Cardiac muscle cell (in vitro differentiated cells and primary cell): ENCODE results near the gene KLHL17. TPM values are rescaled to one million over a fixed set of nuclear protein-coding genes. Genes with fewer than 3 reads are reported as not detected.

Source experiments
- DNase-seq, 2 donors: peaks; one replicate each; pipeline versions ENCODE4 v3.0.0 to v3.0.0-alpha.2; 2010 to 2017; ENCODE audit warnings: low read depth in 1 of 2, low spot score in 1 of 2
- H3K27ac ChIP-seq: fragments of 200-600 bp; sonication (generic); 2 replicates; pipeline ENCODE4 v1.5.1; 2016
- H3K27me3 ChIP-seq: fragments of 200-600 bp; sonication (generic); 2 replicates; pipeline ENCODE4 v1.6.0; 2016; ENCODE audit warnings: control low read depth
- H3K36me3 ChIP-seq: fragments of 200-600 bp; sonication (generic); 2 replicates; pipeline ENCODE4 v1.5.1; 2016; ENCODE audit warnings: control low read depth
- H3K4me1 ChIP-seq: fragments of 200-600 bp; sonication (generic); 2 replicates; pipeline ENCODE4 v1.8.1; 2017; ENCODE audit warnings: low read depth, mild to moderate bottlenecking, mixed run types
- H3K4me3 ChIP-seq: fragments of 200-600 bp; sonication (generic); 2 replicates; pipeline ENCODE4 v1.5.1; 2016; ENCODE audit warnings: mild to moderate bottlenecking
- H3K9me3 ChIP-seq: fragments of 200-600 bp; sonication (generic); 2 replicates; pipeline ENCODE4 v1.5.1; 2017; ENCODE audit warnings: low read depth, mild to moderate bottlenecking, control low read depth
- CTCF ChIP-seq: IDR thresholded peaks from 2 replicates; pipeline ENCODE4 v1.5.1; 2012; ENCODE audit warnings: low read depth, mild to moderate bottlenecking, low read length
- polyA plus RNA-seq: library from polyadenylated mRNA; unstranded; fragments of >200 nt; fragmentation: Nextera tagmentation; extraction: Ambion mirVana; gene quantifications from 2 replicates; pipeline ENCODE4 v1.2.1, GENCODE V29; 2016
- total RNA-seq: library from RNA; depleted of rRNA; stranded (reverse); fragments of >200 nt; gene quantifications from 2 replicates; pipeline ENCODE4 v1.2.3, GENCODE V29; 2016

The KLHL17 gene
- total and polyA plus RNA-seq, 2 experiments from 2014 or later = 31.5 to 42.9 TPM

- Histone ChIP-seq H3K4me3 (no peak overlapping the region), H3K9me3 (no peaks in the 10 kb centered on the region), H3K4me1 (peaks cover 26% of the 10 kb centered on the region), H3K27ac (no peak overlapping the region), H3K36me3 (no peaks in the 10 kb centered on the region), H3K27me3 (peaks cover 4% of the 10 kb centered on the region)
- DNase-seq = no peak
- no peak for TF ChIP-seq CTCF
These were observed 40.4 kb upstream of the KLHL17 start for GRCh38 chr1:920010-920409.

GRCh38 chr1:920521-920920 is 39.9 kb upstream of the KLHL17 start:
- no peaks in the 10 kb centered on the region for H3K36me3 ChIP-seq
- H3K27ac ChIP-seq = no peak overlapping the region
- H3K9me3 ChIP-seq = no peaks in the 10 kb centered on the region
- no peak for TF ChIP-seq CTCF
- DNase-seq = no peak
- H3K27me3 ChIP-seq = peaks cover 4% of the 10 kb centered on the region
- H3K4me1 ChIP-seq = peaks cover 26% of the 10 kb centered on the region
- no peak overlapping the region for H3K4me3 ChIP-seq

GRCh38 chr1:921011-921837 is 39.2 kb upstream of the KLHL17 start:
- Histone ChIP-seq H3K27me3 (peaks cover 8% of the 10 kb centered on the region), H3K36me3 (no peaks in the 10 kb centered on the region), H3K4me1 (peaks cover 26% of the 10 kb centered on the region), H3K9me3 (no peaks in the 10 kb centered on the region), H3K4me3 (no peak overlapping the region), H3K27ac (no peak overlapping the region)
- TF ChIP-seq CTCF = peak; percentile 48
- peak; percentile 79 to 93 for DNase-seq

GRCh38 chr1:923131-923990 is 37.0 kb upstream of the KLHL17 start, which contains the start of gene SAMD11:
Gene SAMD11, plus strand, starts transcription at chr1:923923. Its CDS starts 509 bp downstream, at chr1:924432.
- peak within 1 kb of the TSS; percentile 51 for H3K27ac ChIP-seq
- H3K4me1 ChIP-seq = peaks cover 23% of the 10 kb centered on the region
- H3K27me3 ChIP-seq = peaks cover 13% of the 10 kb centered on the region
- H3K36me3 ChIP-seq = no peaks in the 10 kb centered on the region
- DNase-seq = peak; percentile 91 to 95
- no peaks in the 10 kb centered on the region for H3K9me3 ChIP-seq
- TF ChIP-seq CTCF = no peak
- H3K4me3 ChIP-seq = peak within 1 kb of the TSS; percentile 89

GRCh38 chr1:923991-924655 is 36.3 kb upstream of the KLHL17 start:
- Histone ChIP-seq H3K4me3 (peak overlapping the region; percentile 89), H3K27ac (peak overlapping the region; percentile 51), H3K4me1 (peaks cover 20% of the 10 kb centered on the region), H3K9me3 (no peaks in the 10 kb centered on the region), H3K36me3 (no peaks in the 10 kb centered on the region), H3K27me3 (peaks cover 13% of the 10 kb centered on the region)
- no peak for TF ChIP-seq CTCF
- peak in 1 of 2 donors; percentile 51 for DNase-seq
